OCI-LY1 (cell line): ENCODE results near the gene FKBP7.
A peak's percentile ranks its signal among the peaks of the same experiment; 100 is the strongest.

Source experiments
- H2AFZ ChIP-seq: fragments of 200-600 bp; sonication (generic), shearing (Covaris generic); 2 replicates; pipeline ENCODE4 v1.6.0; 2014; ENCODE audit warnings: antibody characterized with exemption, mild to moderate bottlenecking, low read length
- H3F3A ChIP-seq: fragments of 200-600 bp; sonication (generic), shearing (Covaris generic); 2 replicates; pipeline ENCODE4 v1.6.0; 2014; ENCODE audit warnings: mild to moderate bottlenecking, antibody characterized with exemption, low read length, moderate library complexity; ENCODE audit not compliant: insufficient read depth
- H3K27ac ChIP-seq: fragments of 200-600 bp; sonication (generic); 2 replicates; pipeline ENCODE4 v1.5.1; 2014; ENCODE audit warnings: low read length, mixed run types, mild to moderate bottlenecking, low read depth; ENCODE audit not compliant: poor library complexity, severe bottlenecking
- H3K27me3 ChIP-seq: fragments of 200-600 bp; sonication (generic); 2 replicates; pipeline ENCODE4 v1.6.0; 2014; ENCODE audit warnings: antibody characterized with exemption, mild to moderate bottlenecking, low read length, moderate library complexity; ENCODE audit not compliant: insufficient read depth
- H3K36me3 ChIP-seq: fragments of 200-600 bp; sonication (generic); 2 replicates; pipeline ENCODE4 v1.6.1; 2014; ENCODE audit warnings: mild to moderate bottlenecking, antibody characterized with exemption, low read length, moderate library complexity, mixed read lengths; ENCODE audit not compliant: insufficient read depth
- H3K4me1 ChIP-seq: fragments of 200-600 bp; sonication (generic); 2 replicates; pipeline ENCODE4 v1.5.1; 2014; ENCODE audit warnings: mild to moderate bottlenecking, low read length, moderate library complexity; ENCODE audit not compliant: insufficient read depth, severe bottlenecking
- H3K4me2 ChIP-seq: fragments of 200-600 bp; sonication (generic), shearing (Covaris generic); 2 replicates; pipeline ENCODE4 v1.6.1; 2014; ENCODE audit warnings: low read length
- H3K4me3 ChIP-seq: fragments of 200-600 bp; sonication (generic); 2 replicates; pipeline ENCODE4 v1.5.1; 2014; ENCODE audit warnings: low read length, low read depth, mild to moderate bottlenecking, mixed read lengths; ENCODE audit not compliant: poor library complexity, severe bottlenecking
- H3K79me2 ChIP-seq: fragments of 200-600 bp; shearing (Covaris generic); 2 replicates; pipeline ENCODE4 v1.6.1; 2016; ENCODE audit warnings: mixed run types, low read length, mixed read lengths; ENCODE audit not compliant: insufficient read depth
- H3K9ac ChIP-seq: fragments of 200-600 bp; sonication (generic), shearing (Covaris generic); 2 replicates; pipeline ENCODE4 v1.6.1; 2014; ENCODE audit warnings: mild to moderate bottlenecking, low read length, mixed read lengths
- H3K9me2 ChIP-seq: fragments of 200-600 bp; sonication (generic), shearing (Covaris generic); 2 replicates; pipeline ENCODE4 v1.6.1; 2014; ENCODE audit warnings: low read depth, mild to moderate bottlenecking, low read length, mixed read lengths
- H3K9me3 ChIP-seq: fragments of 200-600 bp; shearing (Covaris generic); 2 replicates; pipeline ENCODE4 v1.6.1; 2014; ENCODE audit warnings: low read length, mixed read lengths
- H4K20me1 ChIP-seq: fragments of 200-600 bp; sonication (generic), shearing (Covaris generic); 2 replicates; pipeline ENCODE4 v1.6.0; 2016; ENCODE audit warnings: mild to moderate bottlenecking, low read length; ENCODE audit not compliant: insufficient read depth
- EZH2 ChIP-seq: fragments of 200-600 bp; sonication (generic), shearing (Covaris generic); IDR thresholded peaks from 2 replicates; pipeline ENCODE4 v1.8.0; 2017; ENCODE audit warnings: borderline replicate concordance, mixed run types, mild to moderate bottlenecking, antibody characterized with exemption, low read length, moderate library complexity, mixed read lengths
- TF ChIP-seq, protein P1 (sequence below): fragments of 200-600 bp; sonication (generic), shearing (Covaris generic); IDR thresholded peaks from 2 replicates; pipeline ENCODE4 v1.5.1; 2017; ENCODE audit warnings: mild to moderate bottlenecking, antibody characterized with exemption, low read length, moderate library complexity, mixed read lengths

The FKBP7 gene

DNA sequence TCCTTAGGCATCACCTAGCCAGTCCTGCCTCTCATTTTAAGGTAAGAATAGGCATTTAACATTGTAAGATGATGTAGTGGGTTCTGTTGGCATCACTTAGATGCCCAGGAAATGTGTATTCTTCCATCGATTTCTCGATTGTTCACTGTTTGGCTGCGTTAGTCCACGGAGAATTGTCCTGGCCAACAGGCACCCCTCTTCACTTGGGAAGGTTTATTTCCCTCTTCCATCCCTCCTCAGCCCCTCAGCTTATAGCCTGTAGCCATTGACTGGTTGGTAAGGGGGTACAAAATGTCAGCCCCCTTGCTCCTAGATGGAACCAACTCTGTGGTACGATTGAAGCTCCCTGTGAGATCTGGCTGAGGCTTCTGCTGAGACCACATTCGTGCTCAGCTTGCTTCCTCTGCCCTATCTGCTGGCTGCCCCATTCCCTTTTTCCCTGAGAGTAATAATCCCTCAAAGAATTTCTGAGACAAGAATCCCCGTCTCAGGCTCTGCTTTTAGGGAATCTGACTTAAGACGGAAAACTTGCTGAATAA is 45.3 kb upstream of the FKBP7 start:
- Histone ChIP-seq H3K36me3 (peaks cover 28% of the 10 kb centered on the region), H3K4me3 (peak overlapping the region; percentile 91), H3K27ac (peak overlapping the region; percentile 49)

DNA sequence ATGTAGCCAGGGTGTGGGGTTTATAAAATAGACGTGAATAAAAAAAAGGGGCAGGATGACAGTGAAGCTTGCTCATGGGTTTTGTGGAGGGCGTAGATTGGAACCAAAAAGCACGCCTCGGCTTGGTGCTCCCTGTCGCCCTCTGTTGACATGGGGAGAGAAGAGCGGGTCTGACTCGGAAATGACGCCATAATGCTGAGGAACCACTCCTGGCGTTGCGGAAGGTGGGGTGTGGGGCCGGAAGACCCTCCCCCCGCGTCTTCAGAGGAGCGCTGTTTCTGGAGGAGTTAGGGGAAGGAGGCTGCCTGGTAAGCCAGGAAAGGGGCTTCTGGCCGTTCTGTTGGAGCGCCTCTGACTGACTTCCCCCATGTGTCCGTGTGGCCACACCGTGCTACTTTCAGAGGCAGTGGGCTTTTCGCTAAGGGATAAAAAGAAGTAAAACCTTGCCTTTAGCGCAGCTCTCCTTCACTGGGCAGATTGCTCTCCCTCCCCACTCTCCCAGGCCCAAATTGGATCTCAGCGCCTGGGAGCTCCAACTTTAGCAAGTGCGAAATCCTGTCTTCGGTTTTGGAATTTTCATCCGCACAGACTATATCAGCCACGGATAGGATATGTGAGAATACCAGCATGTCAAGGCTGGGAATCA is 44.7 kb upstream of the FKBP7 start:
- Histone ChIP-seq H3K27ac (peak overlapping the region; percentile 49), H2AFZ (peak overlapping the region; percentile 84), H3K36me3 (peaks cover 24% of the 10 kb centered on the region), H3K9me3 (no peaks in the 10 kb centered on the region), H4K20me1 (no peaks in the 10 kb centered on the region), H3K4me1 (peaks cover 15% of the 10 kb centered on the region), H3F3A (no peaks in the 10 kb centered on the region), H3K9me2 (no peaks in the 10 kb centered on the region), H3K4me2 (peak overlapping the region; percentile 87), H3K4me3 (peak overlapping the region; percentile 91), H3K79me2 (peaks cover 35% of the 10 kb centered on the region), H3K9ac (peak overlapping the region; percentile 93), H3K27me3 (no peaks in the 10 kb centered on the region)
- TF ChIP-seq, protein P1, sequence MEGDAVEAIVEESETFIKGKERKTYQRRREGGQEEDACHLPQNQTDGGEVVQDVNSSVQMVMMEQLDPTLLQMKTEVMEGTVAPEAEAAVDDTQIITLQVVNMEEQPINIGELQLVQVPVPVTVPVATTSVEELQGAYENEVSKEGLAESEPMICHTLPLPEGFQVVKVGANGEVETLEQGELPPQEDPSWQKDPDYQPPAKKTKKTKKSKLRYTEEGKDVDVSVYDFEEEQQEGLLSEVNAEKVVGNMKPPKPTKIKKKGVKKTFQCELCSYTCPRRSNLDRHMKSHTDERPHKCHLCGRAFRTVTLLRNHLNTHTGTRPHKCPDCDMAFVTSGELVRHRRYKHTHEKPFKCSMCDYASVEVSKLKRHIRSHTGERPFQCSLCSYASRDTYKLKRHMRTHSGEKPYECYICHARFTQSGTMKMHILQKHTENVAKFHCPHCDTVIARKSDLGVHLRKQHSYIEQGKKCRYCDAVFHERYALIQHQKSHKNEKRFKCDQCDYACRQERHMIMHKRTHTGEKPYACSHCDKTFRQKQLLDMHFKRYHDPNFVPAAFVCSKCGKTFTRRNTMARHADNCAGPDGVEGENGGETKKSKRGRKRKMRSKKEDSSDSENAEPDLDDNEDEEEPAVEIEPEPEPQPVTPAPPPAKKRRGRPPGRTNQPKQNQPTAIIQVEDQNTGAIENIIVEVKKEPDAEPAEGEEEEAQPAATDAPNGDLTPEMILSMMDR = peak; percentile 94
- no peak for TF ChIP-seq EZH2

More for the DNA sequence above, 45.3 kb upstream of the FKBP7 start:
- no peak for TF ChIP-seq EZH2
- TF ChIP-seq, protein P1 = no peak
- H3K9me3 ChIP-seq = no peaks in the 10 kb centered on the region
- no peaks in the 10 kb centered on the region for H3K9me2 ChIP-seq
- H3K27me3 ChIP-seq = no peaks in the 10 kb centered on the region
- H2AFZ ChIP-seq = no peak overlapping the region
- peaks cover 15% of the 10 kb centered on the region for H3K4me1 ChIP-seq
- peak overlapping the region; percentile 93 for H3K9ac ChIP-seq
- no peaks in the 10 kb centered on the region for H4K20me1 ChIP-seq
- H3K79me2 ChIP-seq = peaks cover 39% of the 10 kb centered on the region
- peak overlapping the region; percentile 87 for H3K4me2 ChIP-seq
- no peaks in the 10 kb centered on the region for H3F3A ChIP-seq

DNA sequence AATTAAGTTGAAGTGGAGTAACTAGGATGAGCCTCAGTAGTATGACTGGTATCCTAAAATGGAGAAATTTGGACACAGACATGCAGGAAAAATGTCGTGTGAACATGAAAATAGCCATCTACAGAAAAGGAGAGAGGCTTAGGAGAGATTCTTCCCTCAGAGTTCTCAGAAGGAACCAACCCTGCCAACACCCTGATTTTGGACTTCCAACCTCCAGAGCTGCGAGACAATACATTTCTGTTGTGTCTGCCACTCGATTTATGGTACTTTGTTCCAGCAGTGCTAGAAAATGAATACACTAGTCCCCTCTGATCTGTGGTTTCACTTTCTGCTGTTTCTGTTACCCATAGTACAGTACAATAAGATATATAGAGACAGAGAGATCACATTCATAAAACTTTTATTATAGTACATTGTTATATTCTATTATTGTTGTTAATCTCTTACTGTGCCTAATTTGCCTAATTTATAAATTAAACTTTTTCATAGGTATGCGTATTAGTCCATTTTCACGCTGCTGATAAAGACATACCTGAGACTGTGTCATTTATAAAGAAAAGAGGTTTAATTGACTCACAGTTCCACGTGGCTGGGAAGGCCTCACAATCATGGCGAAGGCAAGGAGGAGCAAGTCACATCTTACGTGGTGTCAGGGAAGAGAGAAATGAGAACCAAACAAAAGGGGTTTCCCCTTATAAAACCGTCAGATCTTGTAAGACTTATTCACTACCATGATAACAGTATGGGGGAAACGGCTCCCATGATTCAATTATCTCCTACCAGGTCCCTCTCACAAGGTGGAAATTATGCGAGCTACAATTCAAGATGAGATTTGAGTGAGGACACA is 43.1 kb upstream of the FKBP7 start:
- Histone ChIP-seq H3K27ac (no peak overlapping the region), H2AFZ (no peak overlapping the region), H3K9me3 (no peaks in the 10 kb centered on the region), H3K9me2 (no peaks in the 10 kb centered on the region), H3F3A (no peaks in the 10 kb centered on the region), H3K4me2 (no peak overlapping the region), H3K79me2 (peaks cover 22% of the 10 kb centered on the region), H3K9ac (no peak overlapping the region), H4K20me1 (no peaks in the 10 kb centered on the region), H3K36me3 (peaks cover 9% of the 10 kb centered on the region; the same call in 1 of the 2 replicates), H3K4me1 (peaks cover 15% of the 10 kb centered on the region), H3K4me3 (no peak overlapping the region), H3K27me3 (no peaks in the 10 kb centered on the region)
- no peak for TF ChIP-seq EZH2
- TF ChIP-seq, protein P1 = no peak
